PFSK-1 (cell line): Measurements from ENCODE around the gene TBC1D24.

Experiments
- POLR2AphosphoS5 ChIP-seq: IDR thresholded peaks from 2 replicates; pipeline ENCODE4 v1.6.1; 2012; ENCODE audit warnings: low read depth, mild to moderate bottlenecking, control low read depth, low read length, moderate library complexity
- TAF1 ChIP-seq: IDR thresholded peaks from 2 replicates; pipeline ENCODE4 v1.6.1; 2012; ENCODE audit warnings: low read length, control low read depth, borderline replicate concordance; ENCODE audit not compliant: insufficient read depth

GRCh38 chr16:2528161-2529060 is 53.5 kb downstream of the TBC1D24 start:
- TF ChIP-seq POLR2AphosphoS5, result no peak
- no peak for TF ChIP-seq TAF1
